GM23338 (cell line): ENCODE measurements around the gene CNTNAP1. TPM values are rescaled to one million over a fixed set of nuclear protein-coding genes. Genes with fewer than 3 reads are reported as not detected.

Experiments
- ATAC-seq: fragments of 200-7000 bp; cut with Tn5 transposase; 3 replicates; pipeline ENCODE4 v1.9.1; 2020
- DNase-seq: peaks from one replicate; pipeline ENCODE4 v3.0.0-alpha.2; 2015; ENCODE audit warnings: low spot score
- H2AFZ ChIP-seq: fragments of 200-600 bp; sonication (generic); 2 replicates; pipeline ENCODE4 v1.8.0; 2016; ENCODE audit warnings: antibody characterized with exemption, mild to moderate bottlenecking, moderate library complexity
- H3F3A ChIP-seq: fragments of 200-600 bp; sonication (generic); replicated peaks from 2 replicates; pipeline ENCODE4 v1.8.0; 2017; ENCODE audit warnings: antibody characterized with exemption, mixed run types, low read depth
- H3K27ac ChIP-seq: fragments of 200-600 bp; sonication (generic); 2 replicates; pipeline ENCODE4 v1.6.1; 2016; ENCODE audit warnings: low read depth
- H3K27me3 ChIP-seq: fragments of 200-600 bp; sonication (generic); 2 replicates; pipeline ENCODE4 v1.8.0; 2016; ENCODE audit warnings: mild to moderate bottlenecking, mixed run types, moderate library complexity; ENCODE audit not compliant: insufficient read depth
- H3K36me3 ChIP-seq: fragments of 200-600 bp; sonication (generic); 2 replicates; pipeline ENCODE4 v1.8.0; 2016; ENCODE audit warnings: mild to moderate bottlenecking; ENCODE audit not compliant: insufficient read depth
- H3K4me1 ChIP-seq: fragments of 200-600 bp; sonication (generic); 2 replicates; pipeline ENCODE4 v1.8.0; 2016; ENCODE audit warnings: mild to moderate bottlenecking, moderate library complexity; ENCODE audit not compliant: insufficient read depth
- H3K4me2 ChIP-seq: fragments of 200-600 bp; sonication (generic); 2 replicates; pipeline ENCODE4 v1.7.1; 2017; ENCODE audit warnings: mixed run types
- H3K4me3 ChIP-seq: fragments of 200-600 bp; sonication (generic); 2 replicates; pipeline ENCODE4 v1.6.1; 2016; ENCODE audit warnings: mixed run types
- H3K79me2 ChIP-seq: fragments of 200-600 bp; sonication (generic); replicated peaks from 2 replicates; pipeline ENCODE4 v1.8.0; 2017; ENCODE audit warnings: mild to moderate bottlenecking; ENCODE audit not compliant: insufficient read depth
- H3K9me2 ChIP-seq: fragments of 200-600 bp; sonication (generic); 2 replicates; pipeline ENCODE4 v1.8.0; 2017; ENCODE audit not compliant: insufficient read depth
- H4K20me1 ChIP-seq: fragments of 200-600 bp; sonication (generic); replicated peaks from 2 replicates; pipeline ENCODE4 v1.8.0; 2017; ENCODE audit warnings: mild to moderate bottlenecking; ENCODE audit not compliant: insufficient read depth
- H3K27ac Mint-ChIP-seq: 2 replicates; pipeline ENCODE4 v1.8.0; 2020; ENCODE audit warnings: inconsistent platforms, mild to moderate bottlenecking, moderate library complexity, mixed read lengths
- H3K27me3 Mint-ChIP-seq: 3 replicates; pipeline ENCODE4 v1.8.0; 2022; ENCODE audit warnings: low read depth, mild to moderate bottlenecking, moderate library complexity, mixed read lengths, inconsistent platforms; ENCODE audit not compliant: insufficient read depth, poor library complexity
- H3K36me3 Mint-ChIP-seq: 3 replicates; pipeline ENCODE4 v1.8.0; 2021; ENCODE audit warnings: low read depth, mild to moderate bottlenecking, inconsistent platforms, moderate library complexity, mixed read lengths
- H3K4me1 Mint-ChIP-seq: 3 replicates; pipeline ENCODE4 v1.8.0; 2020; ENCODE audit warnings: mild to moderate bottlenecking, inconsistent platforms, mixed read lengths
- H3K4me3 Mint-ChIP-seq: 3 replicates; pipeline ENCODE4 v1.8.0; 2021; ENCODE audit warnings: moderate library complexity, mild to moderate bottlenecking, inconsistent platforms, mixed read lengths
- H3K9me3 Mint-ChIP-seq: 3 replicates; pipeline ENCODE4 v1.8.0; 2020; ENCODE audit warnings: moderate library complexity, mild to moderate bottlenecking, inconsistent platforms, mixed read lengths
- CREB1 ChIP-seq: fragments of 250-450 bp; sonication (Bioruptor Pico); IDR thresholded peaks from 2 replicates; pipeline ENCODE4 v1.5.0; 2020; ENCODE audit warnings: low read depth, mild to moderate bottlenecking, moderate library complexity
- CTCF ChIP-seq, 2 experiments: fragments of 200-600 bp in 1 of 2; sonication (generic) in 1 of 2; conservative IDR thresholded peaks; 2 replicates each; pipeline versions ENCODE4 v1.5.1 to v1.6.1; 2016 to 2017; ENCODE audit warnings: antibody characterized with exemption in 2 of 2, low read depth in 2 of 2, mild to moderate bottlenecking in 2 of 2, moderate library complexity in 1 of 2
- EZH2 ChIP-seq: fragments of 200-600 bp; sonication (generic); IDR thresholded peaks from one replicate; pipeline ENCODE4 v1.8.0; 2017; ENCODE audit warnings: antibody characterized with exemption, mild to moderate bottlenecking, low read depth; ENCODE audit not compliant: unreplicated experiment
- EZH2phosphoT487 ChIP-seq: fragments of 200-600 bp; sonication (generic); IDR thresholded peaks from one replicate; pipeline ENCODE4 v1.8.1; 2018; ENCODE audit warnings: antibody characterized with exemption; ENCODE audit not compliant: unreplicated experiment
- JUNB ChIP-seq: IDR thresholded peaks from one replicate; pipeline ENCODE4 v1.6.1; 2016; ENCODE audit warnings: antibody characterized with exemption; ENCODE audit not compliant: unreplicated experiment
- NANOG ChIP-seq: IDR thresholded peaks from 2 replicates; pipeline ENCODE4 v1.6.1; 2016; ENCODE audit warnings: antibody characterized with exemption, borderline replicate concordance
- POLR2AphosphoS5 ChIP-seq: IDR thresholded peaks from 2 replicates; pipeline ENCODE4 v1.6.1; 2016; ENCODE audit warnings: antibody characterized with exemption, low read depth
- REST ChIP-seq: IDR thresholded peaks from one replicate; pipeline ENCODE4 v1.6.1; 2018; ENCODE audit warnings: antibody characterized with exemption; ENCODE audit not compliant: unreplicated experiment
- STAT1 ChIP-seq: IDR thresholded peaks from one replicate; pipeline ENCODE4 v1.6.1; 2016; ENCODE audit warnings: antibody characterized with exemption; ENCODE audit not compliant: unreplicated experiment
- ZNF114 ChIP-seq: fragments of 250-450 bp; sonication (Bioruptor Pico); IDR thresholded peaks from 2 replicates; pipeline ENCODE4 v1.5.0; 2020; ENCODE audit warnings: mild to moderate bottlenecking, moderate library complexity
- ZNF462 ChIP-seq: fragments of 250-450 bp; sonication (Bioruptor Pico); IDR thresholded peaks from 2 replicates; pipeline ENCODE4 v1.5.0; 2020; ENCODE audit warnings: mild to moderate bottlenecking, moderate library complexity
- polyA plus RNA-seq: library from polyadenylated mRNA; unstranded; fragments of >200 nt; fragmentation: Nextera tagmentation; extraction: Ambion mirVana; gene quantifications from 2 replicates; pipeline ENCODE4 v1.2.1, GENCODE V29; 2016
- total RNA-seq: library from RNA; depleted of rRNA; stranded (reverse); fragments of >200 nt; shearing (Covaris generic); gene quantifications from 2 replicates; pipeline ENCODE4 v1.2.3, GENCODE V29; 2014

The CNTNAP1 gene
- total and polyA plus RNA-seq, 2 experiments from 2014 or later: 1.3 to 5.0 TPM

GRCh38 chr17:42691021-42691545 is 8.8 kb downstream of the CNTNAP1 start:
- ATAC-seq: no peak; the same call in 2 of the 3 replicates
- no peak overlapping the region for H3K27ac Mint-ChIP-seq
- Histone ChIP-seq H3K4me1 (no peaks in the 10 kb centered on the region; the same call in 1 of the 2 replicates), H3K4me2 (no peak overlapping the region), H4K20me1 (no peaks in the 10 kb centered on the region), H3K9me2 (no peaks in the 10 kb centered on the region), H2AFZ (no peak overlapping the region), H3K36me3 (no peaks in the 10 kb centered on the region), H3K79me2 (no peaks in the 10 kb centered on the region), H3K4me3 (no peak overlapping the region), H3K27me3 (no peaks in the 10 kb centered on the region), H3K27ac (no peak overlapping the region), H3F3A (0 out of 2 replicates have a peak, but pooled peaks cover 4% of the 10 kb centered on the region)
- TF ChIP-seq JUNB (no peak), EZH2phosphoT487 (no peak), STAT1 (no peak), POLR2AphosphoS5 (no peak), CREB1 (no peak), REST (no peak), NANOG (no peak), EZH2 (no peak)
- DNase-seq: no peak
- peaks cover 13% of the 10 kb centered on the region for H3K27me3 Mint-ChIP-seq
- peaks cover 22% of the 10 kb centered on the region for H3K36me3 Mint-ChIP-seq
- H3K4me1 Mint-ChIP-seq: peaks cover 11% of the 10 kb centered on the region
- no peaks in the 10 kb centered on the region; the same call in 2 of the 3 replicates for H3K9me3 Mint-ChIP-seq
- no peak overlapping the region for H3K4me3 Mint-ChIP-seq

GRCh38 chr17:42692489-42692888 is 10.2 kb downstream of the CNTNAP1 start:
- no peaks in the 10 kb centered on the region; the same call in 2 of the 3 replicates for H3K9me3 Mint-ChIP-seq
- Histone ChIP-seq H3K27ac (no peak overlapping the region), H3F3A (no peaks in the 10 kb centered on the region), H3K4me2 (no peak overlapping the region), H3K4me3 (no peak overlapping the region), H3K79me2 (no peaks in the 10 kb centered on the region), H3K27me3 (no peaks in the 10 kb centered on the region), H2AFZ (no peak overlapping the region), H3K36me3 (no peaks in the 10 kb centered on the region), H3K9me2 (no peaks in the 10 kb centered on the region), H4K20me1 (no peaks in the 10 kb centered on the region), H3K4me1 (no peaks in the 10 kb centered on the region; the same call in 1 of the 2 replicates)
- H3K4me1 Mint-ChIP-seq: peaks cover 7% of the 10 kb centered on the region; the same call in 2 of the 3 replicates
- ATAC-seq (no peak), DNase-seq (no peak)
- H3K27ac Mint-ChIP-seq: no peak overlapping the region
- peaks cover 22% of the 10 kb centered on the region for H3K36me3 Mint-ChIP-seq
- H3K27me3 Mint-ChIP-seq: peaks cover 15% of the 10 kb centered on the region
- H3K4me3 Mint-ChIP-seq: no peak overlapping the region
- TF ChIP-seq ZNF462 (CRISPR knock-in tag) (no peak), CREB1 (no peak), NANOG (no peak), ZNF114 (CRISPR knock-in tag) (no peak), JUNB (no peak), EZH2phosphoT487 (no peak), CTCF (conservative IDR thresholded peaks at IDR 0.05; ENCODE audit: low read depth in 2 of 2) (no peak), POLR2AphosphoS5 (no peak)
